Ascending aorta (tissue), 2 donors: ENCODE results near the gene MTHFD1. TPM values are rescaled to one million over a fixed set of nuclear protein-coding genes. Genes with fewer than 3 reads are reported as not detected.

Source experiments
- DNase-seq, 2 donors: peaks; one replicate each; pipeline ENCODE4 v3.0.0-alpha.2; 2019; ENCODE audit warnings: low spot score in 2 of 2
- H3K27ac ChIP-seq, 2 donors: fragments of 200-600 bp; sonication (generic); one replicate each; pipeline ENCODE4 v1.5.1; 2016 to 2017; ENCODE audit warnings: mild to moderate bottlenecking in 1 of 2
- H3K27me3 ChIP-seq: fragments of 200-600 bp; sonication (generic); one replicate; pipeline ENCODE4 v1.5.1; 2017
- H3K36me3 ChIP-seq, 2 donors: fragments of 200-600 bp; sonication (generic); one replicate each; pipeline ENCODE4 v1.5.1; 2016
- H3K4me1 ChIP-seq, 2 donors: fragments of 200-600 bp; sonication (generic); one replicate each; pipeline ENCODE4 v1.5.1; 2016 to 2017; ENCODE audit warnings: mild to moderate bottlenecking in 1 of 2
- H3K4me3 ChIP-seq, 2 donors: fragments of 200-600 bp; sonication (generic); one replicate each; pipeline ENCODE4 v1.5.1; 2016 to 2017; ENCODE audit warnings: mild to moderate bottlenecking in 1 of 2
- H3K9me3 ChIP-seq, 2 donors: fragments of 200-600 bp; sonication (generic); one replicate each; pipeline ENCODE4 v1.5.1; 2016
- CTCF ChIP-seq, 3 experiments: fragments of 200-600 bp in 2 of 3; fragments of 450-650 bp in 1 of 3; sonication (generic) in 2 of 3; IDR thresholded peaks; one replicate each; pipeline ENCODE4 v1.5.1; 2016 to 2019; ENCODE audit warnings: antibody characterized with exemption in 3 of 3, mild to moderate bottlenecking in 1 of 3, moderate library complexity in 1 of 3
- intact Hi-C: fragments of 100-400 bp; cut with DNase I; formaldehyde crosslinking; loops from one replicate; pipeline ENCODE4 v1.15.1; 2023
- total RNA-seq: library from RNA; depleted of rRNA; stranded (reverse); fragments of >200 nt; gene quantifications from one replicate; pipeline ENCODE4 v1.1.0, GENCODE V29; 2016

Gene MTHFD1
- total RNA-seq, 1 donor from 2014 or later: 7.2 TPM

- no peaks in the 10 kb centered on the region for H3K27me3 ChIP-seq
- no peak for DNase-seq
- intact Hi-C loops: no loop called here
- H3K27ac ChIP-seq: peak overlapping the region; percentile 52 to 58
- no peak for TF ChIP-seq CTCF (IDR thresholded peaks at IDR 0.05)
- no peaks in the 10 kb centered on the region for H3K9me3 ChIP-seq
- peak overlapping the region; percentile 11 to 27 for H3K4me3 ChIP-seq
- peaks cover 6% of the 10 kb centered on the region in 2 donors for H3K4me1 ChIP-seq
- H3K36me3 ChIP-seq: peaks cover 5 to 15% of the 10 kb centered on the region in 2 donors
These were observed 21.2 kb downstream of the MTHFD1 start for GRCh38 chr14:64409126-64409920.

- peaks cover 6% of the 10 kb centered on the region in 2 donors for H3K4me1 ChIP-seq
- intact Hi-C loops: no loop called here
- peaks cover 5 to 21% of the 10 kb centered on the region in 2 donors for H3K36me3 ChIP-seq
- no peaks in the 10 kb centered on the region for H3K9me3 ChIP-seq
- no peak overlapping the region for H3K4me3 ChIP-seq
- TF ChIP-seq CTCF (IDR thresholded peaks at IDR 0.05): no peak
- no peaks in the 10 kb centered on the region for H3K27me3 ChIP-seq
- peak overlapping the region in 1 of 2 donors; percentile 58 for H3K27ac ChIP-seq
- DNase-seq: no peak
These were observed 22.1 kb downstream of the MTHFD1 start for GRCh38 chr14:64410084-64410774.

- Histone ChIP-seq H3K4me1 (peaks cover 6% of the 10 kb centered on the region in 2 donors), H3K36me3 (peaks cover 10 to 29% of the 10 kb centered on the region in 2 donors), H3K27me3 (no peaks in the 10 kb centered on the region), H3K27ac (peak overlapping the region in 1 of 2 donors; percentile 5), H3K4me3 (no peak overlapping the region), H3K9me3 (no peaks in the 10 kb centered on the region)
- intact Hi-C loops: no loop called here
- no peak for DNase-seq
- TF ChIP-seq CTCF (IDR thresholded peaks at IDR 0.05): no peak
These were observed 22.8 kb downstream of the MTHFD1 start for GRCh38 chr14:64411001-64411400.

- no peaks in the 10 kb centered on the region for H3K27me3 ChIP-seq
- H3K4me1 ChIP-seq: peaks cover 6% of the 10 kb centered on the region in 2 donors
- H3K36me3 ChIP-seq: peaks cover 17 to 41% of the 10 kb centered on the region in 2 donors
- H3K4me3 ChIP-seq: no peak overlapping the region
- intact Hi-C loops: no loop called here
- TF ChIP-seq CTCF (IDR thresholded peaks at IDR 0.05): no peak
- DNase-seq: no peak
- H3K27ac ChIP-seq: no peak overlapping the region
- no peaks in the 10 kb centered on the region for H3K9me3 ChIP-seq
These were observed 24.1 kb downstream of the MTHFD1 start for GRCh38 chr14:64412237-64412636.

GRCh38 chr14:64416348-64416932 is 28.3 kb downstream of the MTHFD1 start:
- no peak overlapping the region for H3K4me3 ChIP-seq
- no peaks in the 10 kb centered on the region for H3K9me3 ChIP-seq
- TF ChIP-seq CTCF (IDR thresholded peaks at IDR 0.05): no peak
- DNase-seq: no peak
- peaks cover 41 to 75% of the 10 kb centered on the region in 2 donors for H3K36me3 ChIP-seq
- no peaks in the 10 kb centered on the region for H3K27me3 ChIP-seq
- H3K27ac ChIP-seq: no peak overlapping the region
- no peaks in the 10 kb centered on the region for H3K4me1 ChIP-seq
- intact Hi-C loops: no loop called here
